Fibroblast of skin of back (primary cell): ENCODE results near the gene GNAT1.

ENCODE experiments used
- DNase-seq: peaks from one replicate; pipeline ENCODE4 v3.0.0-alpha.2; 2013

GNAT1 gene

GRCh38 chr3:50181985-50182384, 9.4 kb upstream of the GNAT1 start:
- DNase-seq: no peak

- no peak for DNase-seq
These were observed 8.8 kb upstream of the GNAT1 start for GRCh38 chr3:50182533-50183099.

GRCh38 chr3:50183755-50184154, 7.7 kb upstream of the GNAT1 start:
- no peak for DNase-seq

- DNase-seq: no peak
These were observed 7.0 kb upstream of the GNAT1 start for GRCh38 chr3:50184242-50184978.

- no peak for DNase-seq
These were observed 6.2 kb upstream of the GNAT1 start for GRCh38 chr3:50185230-50185629.

GRCh38 chr3:50186096-50186495, 5.3 kb upstream of the GNAT1 start:
- no peak for DNase-seq

GRCh38 chr3:50187750-50188149, 3.7 kb upstream of the GNAT1 start:
- no peak for DNase-seq

- DNase-seq: peak; percentile 78
These were observed 2.1 kb upstream of the GNAT1 start for GRCh38 chr3:50189274-50189673.

GRCh38 chr3:50189989-50190388, 1.4 kb upstream of the GNAT1 start:
- DNase-seq: no peak

GRCh38 chr3:50192124-50192523, 714 bp downstream of the GNAT1 start:
- DNase-seq: no peak

GRCh38 chr3:50192689-50193141, 1.3 kb downstream of the GNAT1 start:
- DNase-seq: peak; percentile 50

- no peak for DNase-seq
These were observed 1.9 kb downstream of the GNAT1 start for GRCh38 chr3:50193286-50193685.

GRCh38 chr3:50193746-50194127, 2.3 kb downstream of the GNAT1 start:
- DNase-seq: no peak

GRCh38 chr3:50194128-50194902, 2.9 kb downstream of the GNAT1 start:
- peak; percentile 49 for DNase-seq

GRCh38 chr3:50194903-50195500, 3.6 kb downstream of the GNAT1 start:
- DNase-seq: no peak

GRCh38 chr3:50195501-50196252, 4.3 kb downstream of the GNAT1 start:
- no peak for DNase-seq

- no peak for DNase-seq
These were observed 4.9 kb downstream of the GNAT1 start for GRCh38 chr3:50196253-50196801.

- DNase-seq: no peak
These were observed 10.3 kb downstream of the GNAT1 start for GRCh38 chr3:50201573-50202315.

GRCh38 chr3:50202353-50203112, 11.1 kb downstream of the GNAT1 start:
- DNase-seq: no peak

GRCh38 chr3:50203113-50203808, 11.9 kb downstream of the GNAT1 start:
- no peak for DNase-seq
